Eye (tissue), 1 donor: ENCODE data around the gene GALNS.
A peak's percentile ranks its signal among the peaks of the same experiment; 100 is the strongest.

ENCODE experiments used
- DNase-seq: peaks from one replicate; pipeline ENCODE4 v3.0.0-alpha.2; 2015

The GALNS gene

DNA sequence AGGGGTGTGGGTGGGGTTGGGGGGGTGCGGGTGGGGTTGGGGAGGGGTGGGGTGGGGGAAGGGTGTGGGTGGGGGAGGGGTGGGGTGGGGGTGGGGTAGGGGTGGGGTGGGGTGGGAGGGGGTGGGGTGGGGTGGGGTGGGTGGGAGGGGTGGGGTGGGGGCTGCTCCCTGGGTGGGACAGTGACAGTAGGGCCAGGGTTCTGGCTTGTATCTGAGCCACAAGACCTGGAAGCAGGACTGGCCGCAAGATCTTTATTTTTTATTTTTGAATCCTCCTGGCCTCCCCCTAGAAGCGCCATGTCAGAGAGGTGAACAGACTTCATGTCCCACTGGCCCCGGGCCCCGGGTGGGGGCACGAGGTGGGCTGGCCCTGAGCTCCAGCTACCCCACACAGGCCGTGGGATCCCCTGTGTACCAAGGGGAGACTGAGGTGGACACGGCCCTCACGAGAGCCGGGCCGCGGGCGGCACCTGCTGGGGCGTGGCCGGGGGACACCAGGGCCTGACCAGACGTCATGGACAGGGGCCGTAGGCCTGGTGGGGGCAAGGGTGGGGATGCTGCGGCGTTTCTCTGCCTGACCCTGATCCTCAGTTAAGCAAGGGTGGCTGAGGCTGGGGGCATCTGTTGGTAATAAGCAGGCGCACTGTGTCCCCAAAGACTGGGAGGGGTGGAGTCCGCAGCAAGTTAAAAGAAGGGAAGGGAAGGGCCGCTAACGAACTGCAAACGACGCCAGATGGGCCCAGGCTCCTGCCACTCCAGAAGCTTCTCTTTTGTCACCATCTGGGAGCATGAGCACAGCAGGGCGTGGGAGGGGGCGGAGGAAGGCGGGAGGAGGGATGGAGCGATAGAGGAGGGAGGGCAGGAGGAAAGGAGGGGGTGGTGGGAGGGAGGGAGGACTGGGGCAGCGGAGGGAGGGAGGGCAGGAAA, 32.0 kb upstream of the GALNS start:
- peak; percentile 45 for DNase-seq

- no peak for DNase-seq
Measured at GRCh38 chr16:88888057-88888456, 31.3 kb upstream of the GALNS start.

- peak; percentile 61 for DNase-seq
Measured at GRCh38 chr16:88886845-88887521, 30.2 kb upstream of the GALNS start.

- no peak for DNase-seq
Measured at GRCh38 chr16:88886420-88886844, 29.7 kb upstream of the GALNS start.

GRCh38 chr16:88885693-88886280, 29.0 kb upstream of the GALNS start:
- DNase-seq, result no peak

GRCh38 chr16:88884569-88885271, 28.0 kb upstream of the GALNS start:
- DNase-seq, result no peak

- DNase-seq, result no peak
Measured at GRCh38 chr16:88883946-88884345, 27.2 kb upstream of the GALNS start.

DNA sequence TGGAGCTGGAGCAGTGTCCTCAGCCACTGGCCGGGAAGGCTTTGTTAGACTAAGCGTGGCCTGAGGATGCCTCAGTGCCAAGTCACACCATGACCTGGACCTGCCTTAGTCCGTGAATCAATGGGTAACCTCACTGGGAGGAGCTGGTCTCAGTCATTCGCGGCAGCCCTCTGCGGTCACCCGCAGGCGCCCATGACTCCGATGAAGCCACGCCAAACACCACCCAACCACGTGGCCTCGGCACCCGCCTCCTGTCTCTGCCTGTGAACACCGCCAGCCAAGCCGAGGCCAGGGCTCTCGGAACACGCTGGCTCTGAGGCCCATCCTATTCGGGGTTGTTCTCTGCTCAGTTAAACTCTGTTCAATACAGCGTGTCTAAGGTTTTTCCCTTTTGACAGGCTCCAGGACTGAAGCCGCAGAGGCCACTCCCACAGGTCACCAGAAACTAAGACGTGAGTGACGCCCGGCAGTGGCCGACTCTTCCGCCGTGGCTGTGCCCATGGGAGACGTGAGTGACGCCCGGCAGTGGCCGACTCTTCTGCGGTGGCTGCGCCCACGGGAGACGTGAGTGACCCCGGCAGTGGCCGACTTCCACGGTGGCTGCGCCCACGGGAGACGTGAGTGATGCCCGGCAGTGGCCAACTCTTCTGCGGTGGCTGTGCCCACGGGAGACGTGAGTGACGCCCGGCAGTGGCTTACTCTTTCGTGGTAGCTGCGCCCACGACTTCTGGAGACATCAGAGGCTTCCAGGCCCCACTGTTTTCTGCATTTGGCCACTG, 26.6 kb upstream of the GALNS start:
- no peak for DNase-seq

DNA sequence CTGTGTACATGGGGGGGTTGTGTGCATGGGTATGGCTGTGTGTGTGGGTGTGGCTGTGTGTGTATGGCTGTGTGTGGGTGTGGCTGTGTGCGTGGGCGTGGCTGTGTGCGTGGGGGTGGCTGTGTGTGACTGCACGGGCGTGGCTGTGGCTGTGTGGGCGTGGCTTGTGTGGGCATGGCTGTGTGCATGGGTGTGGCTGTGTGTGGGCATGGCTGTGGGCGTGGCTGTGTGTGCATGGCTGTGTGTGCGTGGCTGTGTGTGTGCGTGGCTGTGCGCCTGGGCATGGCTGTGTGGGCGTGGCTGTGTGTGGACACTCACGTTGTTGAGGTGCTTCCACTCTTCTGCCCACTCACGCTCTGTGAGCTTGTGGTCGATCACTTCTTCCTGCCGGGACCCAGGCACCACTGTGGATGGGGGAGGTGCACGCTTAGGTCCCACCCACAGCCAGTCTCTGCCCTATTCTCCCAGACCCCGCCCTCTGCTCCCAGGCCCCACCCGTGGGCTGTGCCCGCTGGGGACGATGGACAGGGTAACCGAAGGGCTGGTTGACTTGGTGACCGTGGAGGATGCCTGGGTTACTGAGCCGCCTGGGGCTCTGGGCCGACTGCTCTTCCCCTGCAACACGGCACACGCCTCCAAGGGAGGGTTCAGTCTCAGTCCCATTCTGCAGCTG, 25.7 kb upstream of the GALNS start:
- DNase-seq, result no peak

DNA sequence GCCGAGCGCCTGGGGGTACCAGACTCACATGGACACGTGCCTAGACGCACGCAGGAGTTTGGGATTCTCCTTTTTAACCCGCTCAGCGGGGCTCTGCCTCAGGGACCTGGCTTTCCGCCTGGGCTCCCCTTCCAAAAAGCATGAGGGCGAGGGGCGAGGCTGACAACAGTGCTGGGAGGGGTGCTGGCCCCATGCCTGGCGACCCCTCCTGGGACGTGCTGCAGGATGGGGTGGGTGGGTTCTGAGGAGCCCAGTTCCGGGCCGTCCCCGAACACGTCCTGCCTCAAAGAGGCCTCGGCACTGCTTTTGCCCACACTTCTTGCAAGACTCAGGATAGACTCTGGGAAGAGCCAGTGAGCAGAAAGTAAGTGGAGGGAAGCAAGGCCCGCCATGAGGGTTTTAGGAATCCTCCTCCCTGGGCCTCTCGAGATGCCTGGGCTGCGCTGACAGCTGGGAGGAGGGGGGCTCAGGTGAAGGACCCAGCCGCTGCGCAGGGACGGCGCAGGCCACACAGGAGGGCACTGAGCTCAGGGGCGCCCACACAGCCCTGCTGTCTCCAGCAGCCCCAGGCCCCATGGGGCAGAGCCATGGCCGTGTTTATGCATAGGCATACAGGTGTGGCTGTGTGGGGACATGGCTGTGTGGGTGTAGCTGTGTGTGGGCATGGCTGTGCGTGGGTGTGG, 25.1 kb upstream of the GALNS start:
- DNase-seq, result no peak

GRCh38 chr16:88881007-88881615, 24.4 kb upstream of the GALNS start:
- no peak for DNase-seq

DNA sequence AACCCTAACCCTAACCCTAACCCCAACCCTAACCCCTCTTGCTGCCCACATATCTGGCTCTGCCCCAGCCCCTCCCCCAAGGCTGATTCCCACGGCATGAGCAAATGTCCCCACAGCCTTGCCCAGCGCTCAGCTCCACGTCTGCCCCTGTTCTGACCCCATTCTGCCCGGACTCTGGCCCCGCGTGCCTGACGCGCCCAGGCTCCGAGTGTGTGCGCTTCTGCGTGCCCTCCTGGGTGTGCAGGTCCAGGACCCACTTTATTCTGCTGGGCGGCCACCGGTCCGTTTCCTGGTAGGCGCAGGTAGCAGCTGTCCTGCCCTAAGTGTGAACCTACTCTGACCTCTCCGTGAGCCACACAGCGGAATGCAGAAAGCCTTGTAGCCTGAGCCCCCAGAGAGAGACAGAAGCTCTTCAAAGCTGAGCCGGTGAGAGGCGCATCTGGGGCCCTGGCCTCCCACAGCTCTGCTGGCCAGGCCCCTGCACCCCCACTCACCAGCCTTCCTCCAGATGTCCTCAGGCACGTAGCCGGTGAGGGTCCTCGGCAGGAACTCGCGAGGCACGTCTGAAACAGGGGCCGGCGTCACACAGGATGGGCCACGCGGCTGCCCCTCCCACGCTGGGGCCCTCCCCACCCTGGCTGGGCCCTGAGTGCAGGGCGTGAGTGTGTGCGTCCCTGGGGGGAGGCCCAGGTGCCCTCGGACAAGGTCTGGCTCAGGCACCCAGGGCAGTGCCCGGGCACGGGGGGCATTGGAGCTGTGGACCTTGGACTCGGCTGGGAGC, 23.7 kb upstream of the GALNS start:
- peak; percentile 78 for DNase-seq

GRCh38 chr16:88879788-88880055, 23.0 kb upstream of the GALNS start:
- no peak for DNase-seq

DNA sequence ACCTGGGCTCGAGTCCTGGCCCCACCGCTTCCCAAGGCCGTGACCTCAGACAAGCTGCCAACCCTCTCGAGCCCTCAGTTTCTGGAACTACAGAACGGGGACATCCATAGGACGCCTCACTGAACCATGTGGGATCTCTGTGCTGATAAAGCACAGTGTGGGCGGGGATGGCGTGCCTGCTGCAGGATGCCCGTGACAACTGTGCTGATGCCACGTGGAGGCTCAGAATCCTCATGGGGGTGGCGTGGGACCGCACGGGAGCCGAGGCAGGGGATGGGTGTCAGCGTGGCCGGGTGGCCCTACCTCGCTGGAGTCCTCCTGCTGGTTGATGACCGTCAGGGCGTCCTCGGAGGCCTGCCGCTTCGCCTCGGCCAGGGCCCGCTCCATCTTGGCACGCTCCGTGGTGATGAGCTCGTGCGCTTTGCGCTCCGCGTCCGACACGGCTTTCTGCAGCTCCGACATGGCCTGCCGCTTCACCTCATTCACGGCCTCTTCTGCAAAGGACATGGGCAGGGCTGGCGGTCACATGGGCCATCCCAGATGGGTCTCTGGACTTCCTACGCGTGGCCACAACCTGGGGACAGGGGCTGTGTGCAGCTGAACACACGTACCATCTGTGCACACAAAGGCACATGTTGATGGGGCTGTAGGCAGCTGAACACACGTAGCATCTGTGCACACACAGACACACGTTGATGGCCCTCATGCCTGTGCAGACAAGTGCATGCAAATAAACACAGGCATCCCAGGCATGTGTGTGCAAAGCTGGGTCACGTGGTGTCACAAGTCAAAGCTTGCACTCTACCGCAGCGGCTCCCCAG, 22.4 kb upstream of the GALNS start:
- DNase-seq, result peak; percentile 56

- no peak for DNase-seq
Measured at GRCh38 chr16:88878356-88878755, 21.6 kb upstream of the GALNS start.

DNA sequence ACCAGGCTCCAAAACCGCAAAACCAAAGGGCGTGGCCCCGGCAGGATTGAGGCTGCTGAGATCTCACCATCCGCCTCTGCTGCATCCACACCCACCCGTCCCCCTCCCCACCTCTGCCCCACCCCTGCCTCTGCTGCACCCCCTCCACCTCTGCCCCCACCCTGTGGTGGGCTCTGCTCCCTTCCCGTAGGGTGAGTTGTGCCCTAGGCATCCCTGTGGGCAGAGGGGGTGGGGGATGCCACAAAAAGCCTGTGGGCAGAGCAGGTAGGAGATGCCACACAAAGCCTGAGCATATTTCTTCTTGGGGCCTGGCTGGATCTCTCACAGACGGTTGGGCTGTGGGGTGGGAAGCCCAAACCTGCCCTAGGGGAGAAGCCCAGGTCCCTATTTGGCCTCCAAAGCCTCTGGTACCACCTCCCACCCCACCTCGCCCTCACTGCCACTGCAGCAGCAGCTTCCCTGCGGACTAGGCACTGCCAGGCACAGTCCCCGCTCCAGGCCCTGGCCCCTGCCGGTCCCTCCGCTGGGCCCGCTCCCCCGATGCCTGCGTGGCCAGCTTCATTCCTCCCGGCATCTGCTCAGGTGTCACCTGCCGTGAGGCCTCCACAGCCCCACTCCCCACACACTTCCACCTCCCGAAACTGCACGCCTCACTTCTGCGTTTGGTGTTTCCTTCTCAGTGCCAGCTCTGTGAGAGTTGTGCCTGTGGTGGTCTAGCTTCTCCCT, 21.0 kb upstream of the GALNS start:
- no peak for DNase-seq

- no peak for DNase-seq
Measured at GRCh38 chr16:88876942-88877526, 20.3 kb upstream of the GALNS start.

DNA sequence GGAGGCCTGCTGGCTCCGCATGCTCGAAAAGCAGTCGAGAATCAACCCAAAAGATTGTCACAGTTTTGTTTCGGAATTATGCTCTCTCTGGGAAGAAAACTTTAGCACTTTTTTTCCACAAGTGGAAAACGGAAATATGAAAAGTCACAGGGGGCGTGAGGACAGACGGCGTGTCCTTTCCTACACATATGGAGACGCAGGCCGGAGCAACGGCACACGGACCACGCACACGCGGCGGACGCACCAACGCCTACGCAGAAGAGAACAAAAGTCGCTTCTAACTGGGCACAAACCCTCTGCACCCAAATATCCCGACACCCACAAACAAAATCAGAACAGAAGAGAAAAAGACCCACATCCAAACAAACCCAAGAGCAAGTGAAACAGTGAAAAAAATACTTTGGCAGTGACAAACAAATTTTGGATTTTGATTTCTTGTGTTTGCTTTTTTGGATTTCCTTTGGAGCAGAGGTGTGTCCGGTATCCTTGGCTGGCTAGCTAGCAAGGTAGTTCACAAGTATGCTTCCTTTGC, 19.0 kb upstream of the GALNS start:
- no peak for DNase-seq
